DND-41 (cell line): Measurements from ENCODE around the gene SUMO3.

Experiments
- ATAC-seq: fragments of 200-7000 bp; cut with Tn5 transposase; 3 replicates; pipeline ENCODE4 v1.9.1; 2021; ENCODE audit warnings: low read depth; ENCODE audit not compliant: insufficient read depth
- DNase-seq: peaks from one replicate; pipeline ENCODE4 v3.0.0-alpha.2; 2020
- H2AFZ ChIP-seq: 2 replicates; pipeline ENCODE4 v1.6.0; 2012; ENCODE audit warnings: low read depth, low read length
- H3K27ac ChIP-seq: 2 replicates; pipeline ENCODE4 v1.5.1; 2012; ENCODE audit warnings: low read length, inconsistent platforms
- H3K27me3 ChIP-seq: fragments of 200-600 bp; sonication (generic); 2 replicates; pipeline ENCODE4 v1.6.0; 2012; ENCODE audit warnings: low read length, mild to moderate bottlenecking, inconsistent platforms; ENCODE audit not compliant: insufficient read depth, poor library complexity
- H3K36me3 ChIP-seq: 2 replicates; pipeline ENCODE4 v1.5.1; 2012; ENCODE audit warnings: low read length, inconsistent platforms; ENCODE audit not compliant: insufficient read depth
- H3K4me1 ChIP-seq: 2 replicates; pipeline ENCODE4 v1.5.1; 2012; ENCODE audit warnings: mild to moderate bottlenecking, low read length; ENCODE audit not compliant: insufficient read depth
- H3K4me2 ChIP-seq: 2 replicates; pipeline ENCODE4 v1.6.0; 2012; ENCODE audit warnings: mild to moderate bottlenecking, moderate library complexity, low read length, inconsistent platforms; ENCODE audit not compliant: insufficient read depth
- H3K4me3 ChIP-seq, 2 experiments: fragments of 200-600 bp in 1 of 2; shearing (Covaris generic) in 1 of 2; 2 replicates each; pipeline ENCODE4 v1.5.1; 2012 to 2016; ENCODE audit warnings: inconsistent platforms in 2 of 2, low read length in 2 of 2, mild to moderate bottlenecking in 2 of 2, low read depth in 1 of 2, moderate library complexity in 1 of 2
- H3K79me2 ChIP-seq: 2 replicates; pipeline ENCODE4 v1.6.0; 2012; ENCODE audit warnings: low read length, inconsistent platforms; ENCODE audit not compliant: insufficient read depth
- H3K9ac ChIP-seq: 2 replicates; pipeline ENCODE4 v1.6.0; 2012; ENCODE audit warnings: low read depth, mild to moderate bottlenecking, inconsistent platforms, low read length, moderate library complexity
- H3K9me3 ChIP-seq: 2 replicates; pipeline ENCODE4 v1.5.1; 2012; ENCODE audit warnings: low read length, moderate library complexity, mild to moderate bottlenecking, inconsistent platforms; ENCODE audit not compliant: insufficient read depth, severe bottlenecking
- H4K20me1 ChIP-seq: 2 replicates; pipeline ENCODE4 v1.6.0; 2012; ENCODE audit warnings: low read length; ENCODE audit not compliant: insufficient read depth
- CTCF ChIP-seq: IDR thresholded peaks from 2 replicates; pipeline ENCODE4 v1.5.1; 2012; ENCODE audit warnings: borderline replicate concordance, low read length, moderate library complexity, mild to moderate bottlenecking; ENCODE audit not compliant: poor library complexity, severe bottlenecking; ENCODE audit errors: extremely low read depth
- EZH2 ChIP-seq: IDR thresholded peaks from 3 replicates; pipeline ENCODE4 v1.6.1; 2012; ENCODE audit warnings: borderline replicate concordance, low read depth, mild to moderate bottlenecking, moderate library complexity, low read length, inconsistent platforms; ENCODE audit not compliant: severe bottlenecking

The SUMO3 gene

DNA sequence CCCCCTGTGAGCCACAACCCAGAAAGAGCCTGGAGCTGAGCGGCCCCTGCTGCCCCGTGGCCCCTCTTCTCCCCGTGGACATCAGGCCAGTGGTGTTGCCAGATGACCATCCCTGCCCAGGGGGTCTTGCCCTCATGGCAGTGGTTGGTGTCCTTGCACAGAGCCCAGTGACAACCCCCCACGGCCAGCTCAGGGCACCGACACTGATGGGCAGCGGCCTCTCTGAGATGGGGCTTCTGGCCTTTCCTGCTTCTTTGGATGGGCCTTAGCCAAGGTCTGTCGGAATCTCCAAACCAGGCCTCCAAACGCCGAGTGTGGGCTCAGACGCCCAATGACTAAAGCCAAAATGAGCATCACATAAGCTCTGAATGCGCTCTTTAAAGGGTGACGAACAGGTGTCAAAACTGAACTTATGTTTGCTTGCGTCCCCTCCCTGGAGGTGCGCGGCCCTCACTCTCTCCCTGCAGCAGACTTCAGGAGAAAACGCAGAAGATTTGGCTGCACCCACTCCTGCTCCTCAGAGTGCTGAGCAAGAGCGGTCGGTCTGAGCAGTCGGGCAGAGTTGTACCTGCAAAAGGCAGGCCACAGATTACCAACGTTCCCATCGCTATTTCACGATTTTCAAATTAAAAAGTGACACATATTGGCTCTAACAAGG lies 58.1 kb downstream of the SUMO3 start:
- Histone ChIP-seq H3K27me3 (no peaks in the 10 kb centered on the region), H4K20me1 (no peaks in the 10 kb centered on the region; the same call in 1 of the 2 replicates), H3K36me3 (no peaks in the 10 kb centered on the region), H3K4me3 (no peak overlapping the region), H3K27ac (no peak overlapping the region), H3K4me1 (no peaks in the 10 kb centered on the region), H3K9me3 (no peaks in the 10 kb centered on the region), H3K79me2 (no peaks in the 10 kb centered on the region), H3K9ac (no peak overlapping the region), H2AFZ (no peak overlapping the region), H3K4me2 (no peak overlapping the region)
- no peak for ATAC-seq
- no peak for DNase-seq
- TF ChIP-seq CTCF, result no peak
- no peak for TF ChIP-seq EZH2

DNA sequence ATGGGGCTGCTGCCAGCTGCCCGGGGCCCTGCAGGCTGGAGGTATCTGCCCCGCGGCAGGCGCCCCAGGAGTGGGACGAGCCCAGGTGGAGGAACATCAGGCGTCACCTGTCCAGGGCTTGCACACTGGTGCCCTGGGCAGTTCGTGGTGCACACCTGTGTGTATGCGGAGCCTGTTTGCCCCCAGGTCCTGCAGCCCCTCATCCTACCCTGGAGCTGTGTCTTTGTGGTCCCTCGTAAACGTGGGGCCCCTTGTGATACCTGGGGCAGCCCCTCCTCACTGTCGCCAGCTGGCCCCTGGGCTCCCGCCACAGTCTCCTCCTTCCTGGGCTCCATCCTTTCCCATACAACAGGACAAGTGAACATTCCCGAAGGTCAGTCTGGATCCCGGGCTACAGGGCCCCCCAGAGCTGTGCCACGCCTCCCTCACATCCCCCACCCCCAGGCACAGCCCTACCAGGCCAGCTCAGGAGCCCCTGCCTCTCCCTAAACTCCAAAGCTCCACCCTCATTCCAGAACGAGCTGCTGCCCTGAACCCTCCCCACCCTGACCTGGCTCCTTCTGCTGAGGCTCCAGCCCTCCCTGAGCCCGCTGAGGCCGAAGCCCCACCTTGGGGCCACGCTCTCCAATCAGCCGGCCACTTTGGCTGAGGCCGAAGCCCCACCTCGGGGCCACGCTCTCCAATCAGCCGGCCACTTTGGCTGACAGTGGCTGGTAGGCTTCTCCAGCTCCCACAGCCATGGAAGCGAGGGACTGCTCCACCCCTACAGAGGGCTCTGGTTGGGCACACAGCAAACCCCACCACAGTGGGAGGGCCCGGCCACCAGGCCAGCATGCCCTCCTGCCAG lies 58.9 kb downstream of the SUMO3 start:
- Histone ChIP-seq H3K27me3 (no peaks in the 10 kb centered on the region), H3K4me3 (no peak overlapping the region), H3K4me1 (no peaks in the 10 kb centered on the region), H3K36me3 (no peaks in the 10 kb centered on the region), H3K79me2 (no peaks in the 10 kb centered on the region), H3K27ac (no peak overlapping the region), H2AFZ (no peak overlapping the region), H3K9me3 (no peaks in the 10 kb centered on the region), H3K9ac (no peak overlapping the region), H3K4me2 (no peak overlapping the region), H4K20me1 (no peaks in the 10 kb centered on the region; the same call in 1 of the 2 replicates)
- DNase-seq (no peak), ATAC-seq (no peak)
- no peak for TF ChIP-seq CTCF
- no peak for TF ChIP-seq EZH2

DNA sequence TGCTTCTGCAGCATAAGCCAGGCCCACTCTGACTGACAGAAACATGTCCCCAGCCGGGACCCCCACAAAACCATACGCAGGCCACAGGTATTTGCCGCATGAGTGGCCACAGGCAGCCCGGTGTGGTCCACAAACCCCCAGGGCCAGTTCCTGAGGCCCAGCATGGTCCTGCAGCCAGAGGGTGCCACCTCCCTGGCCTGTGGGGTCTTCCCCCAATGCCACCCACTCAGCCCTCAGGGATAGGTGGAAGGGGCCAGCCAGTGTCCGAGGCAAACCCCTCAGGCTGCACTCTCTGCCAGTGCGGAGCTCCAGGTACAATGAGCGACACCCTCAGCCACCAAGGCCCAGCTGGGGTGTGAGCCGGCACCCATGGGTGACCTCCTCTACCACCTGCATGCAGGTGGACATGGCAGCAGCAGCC lies 59.7 kb downstream of the SUMO3 start:
- Histone ChIP-seq H3K4me1 (no peaks in the 10 kb centered on the region), H3K9me3 (no peaks in the 10 kb centered on the region), H3K4me2 (no peak overlapping the region), H4K20me1 (no peaks in the 10 kb centered on the region; the same call in 1 of the 2 replicates), H3K79me2 (no peaks in the 10 kb centered on the region), H3K4me3 (no peak overlapping the region), H3K27me3 (no peaks in the 10 kb centered on the region), H3K9ac (no peak overlapping the region), H3K36me3 (no peaks in the 10 kb centered on the region), H2AFZ (no peak overlapping the region), H3K27ac (no peak overlapping the region)
- DNase-seq (no peak), ATAC-seq (no peak)
- TF ChIP-seq CTCF (no peak), EZH2 (no peak)
